Activated CD8-positive, alpha-beta memory T cell treated with anti-CD3 and anti-CD28 coated beads, Interleukin-2, amount 50 U/mL, for 1 hour (primary cell): ENCODE measurements around the gene KLHL10.
"Not testable (repeated sequence)": the region's sequence is repeated elsewhere in the genome, so short reads cannot be mapped to it uniquely, and the experiment has no call there.

Experiments used
- DNase-seq: peaks from one replicate; pipeline ENCODE4 v3.0.0-alpha.2; 2020; ENCODE audit errors: extremely low read depth

KLHL10 gene

GRCh38 chr17:41813152-41813680 is 24.4 kb upstream of the KLHL10 start:
- DNase-seq, result no peak

- DNase-seq, result no peak
These were observed 23.9 kb upstream of the KLHL10 start for GRCh38 chr17:41813699-41814124.

- no peak for DNase-seq
These were observed 23.4 kb upstream of the KLHL10 start for GRCh38 chr17:41814195-41814594.

GRCh38 chr17:41816637-41817320 is 20.8 kb upstream of the KLHL10 start:
- DNase-seq, result no peak

GRCh38 chr17:41818024-41818423 is 19.6 kb upstream of the KLHL10 start:
- no peak for DNase-seq

GRCh38 chr17:41821776-41822175 is 15.8 kb upstream of the KLHL10 start:
- no peak for DNase-seq

- no peak for DNase-seq
These were observed 15.1 kb upstream of the KLHL10 start for GRCh38 chr17:41822216-41823140.

- no peak for DNase-seq
These were observed 14.5 kb upstream of the KLHL10 start for GRCh38 chr17:41823141-41823524.

- no peak for DNase-seq
These were observed 14.0 kb upstream of the KLHL10 start for GRCh38 chr17:41823580-41823979.

- DNase-seq, result no peak
These were observed 13.5 kb upstream of the KLHL10 start for GRCh38 chr17:41824086-41824485.

- no peak for DNase-seq
These were observed 12.3 kb upstream of the KLHL10 start for GRCh38 chr17:41825175-41825845.

GRCh38 chr17:41829961-41830360 is 7.7 kb upstream of the KLHL10 start:
- DNase-seq, result not testable (repeated sequence)

- no peak for DNase-seq
These were observed 2.3 kb upstream of the KLHL10 start for GRCh38 chr17:41835214-41835799.

GRCh38 chr17:41835800-41836549 is 1.6 kb upstream of the KLHL10 start, which contains the start of gene NT5C3B:
Gene NT5C3B, minus strand, starts transcription at chr17:41836232. Its CDS starts 39 bp downstream, at chr17:41836193.
- DNase-seq, result peak; percentile 11

GRCh38 chr17:41836550-41837196 is 952 bp upstream of the KLHL10 start:
- DNase-seq, result no peak

GRCh38 chr17:41839448-41839847 is 1.8 kb downstream of the KLHL10 start:
- DNase-seq, result not testable (repeated sequence)

- DNase-seq, result not testable (repeated sequence)
These were observed 3.2 kb downstream of the KLHL10 start for GRCh38 chr17:41840781-41841180.

- no peak for DNase-seq
These were observed 7.3 kb downstream of the KLHL10 start for GRCh38 chr17:41844971-41845370.

GRCh38 chr17:41848788-41849187 is 11.2 kb downstream of the KLHL10 start:
- no peak for DNase-seq

GRCh38 chr17:41849251-41849990 is 11.8 kb downstream of the KLHL10 start:
- DNase-seq, result no peak
